GM12878 (cell line): ENCODE data around the gene MYO15A.

Experiments
- CREB1 ChIP-seq: IDR thresholded peaks from 2 replicates; pipeline ENCODE4 v1.6.1; 2012; ENCODE audit warnings: low read depth, mild to moderate bottlenecking, inconsistent platforms
- CREM ChIP-seq: IDR thresholded peaks from 2 replicates; pipeline ENCODE4 v1.6.1; 2014; ENCODE audit warnings: antibody characterized with exemption, low read depth
- EGR1 ChIP-seq, 2 experiments: IDR thresholded peaks; 1 replicate in 1 of 2; 2 replicates in 1 of 2; pipeline ENCODE4 v1.6.1; 2011 to 2012; ENCODE audit warnings: low read depth in 2 of 2, low read length in 2 of 2, borderline replicate concordance in 1 of 2, mild to moderate bottlenecking in 1 of 2, moderate library complexity in 1 of 2
- MXI1 ChIP-seq: fragments of 150-350 bp; IDR thresholded peaks from 2 replicates; pipeline ENCODE4 v1.6.1; 2011; ENCODE audit warnings: low read depth, mild to moderate bottlenecking, inconsistent platforms, low read length, improper control_type of control experiment
- MYC ChIP-seq: IDR thresholded peaks from 2 replicates; pipeline ENCODE4 v1.6.1; 2011; ENCODE audit warnings: mild to moderate bottlenecking, low read length, moderate library complexity, inconsistent platforms; ENCODE audit not compliant: insufficient read depth, insufficient replicate concordance, insufficient read length, severe bottlenecking
- TCF3 ChIP-seq: IDR thresholded peaks from 2 replicates; pipeline ENCODE4 v1.6.1; 2012; ENCODE audit warnings: low read depth, mild to moderate bottlenecking, low read length, borderline replicate concordance; ENCODE audit not compliant: insufficient read depth
- TF ChIP-seq, protein P1 (sequence below), 3 experiments: IDR thresholded peaks in 2 of 3; conservative IDR thresholded peaks in 1 of 3; 2 replicates each; pipeline ENCODE4 v1.5.1; 2011; ENCODE audit warnings: low read depth in 3 of 3, low read length in 3 of 3, mild to moderate bottlenecking in 3 of 3, control low read depth in 2 of 3, moderate library complexity in 2 of 3, inconsistent platforms in 1 of 3, mixed read lengths in 1 of 3; ENCODE audit not compliant: control insufficient read depth in 2 of 3, insufficient read depth in 1 of 3; ENCODE audit errors: extremely low read depth in 1 of 3

DNA sequence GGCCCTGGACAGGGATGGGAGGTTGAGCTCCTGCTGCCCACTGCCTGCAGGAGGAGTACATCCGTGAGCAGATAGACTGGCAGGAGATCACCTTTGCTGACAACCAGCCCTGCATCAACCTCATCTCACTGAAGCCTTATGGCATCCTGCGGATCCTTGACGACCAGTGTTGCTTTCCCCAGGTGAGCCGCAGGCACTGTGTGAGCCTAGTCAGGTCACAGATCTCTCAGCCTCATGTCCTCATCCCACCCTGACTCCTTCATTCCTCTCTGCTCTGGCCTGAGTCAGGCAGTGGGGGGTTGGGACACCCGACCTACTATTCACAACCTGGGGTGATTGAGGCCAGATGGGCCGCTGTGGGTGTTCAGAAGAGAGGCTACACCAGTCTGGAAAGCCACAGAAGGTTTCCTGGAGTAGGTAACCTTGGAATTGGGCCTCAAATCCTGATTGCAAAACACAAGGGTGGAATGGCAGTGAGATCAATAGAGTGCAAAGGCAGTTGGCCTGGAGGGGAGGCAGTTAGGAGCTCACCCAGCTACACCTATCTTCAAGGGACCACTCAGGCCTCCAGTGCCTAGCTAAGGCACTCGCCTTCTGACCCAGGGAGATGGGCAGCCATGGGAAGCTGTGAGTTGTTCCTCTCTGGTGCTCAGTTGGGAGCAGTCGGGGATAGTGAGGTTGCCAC, 29.7 kb downstream of the MYO15A start:
- TF ChIP-seq, protein P1, sequence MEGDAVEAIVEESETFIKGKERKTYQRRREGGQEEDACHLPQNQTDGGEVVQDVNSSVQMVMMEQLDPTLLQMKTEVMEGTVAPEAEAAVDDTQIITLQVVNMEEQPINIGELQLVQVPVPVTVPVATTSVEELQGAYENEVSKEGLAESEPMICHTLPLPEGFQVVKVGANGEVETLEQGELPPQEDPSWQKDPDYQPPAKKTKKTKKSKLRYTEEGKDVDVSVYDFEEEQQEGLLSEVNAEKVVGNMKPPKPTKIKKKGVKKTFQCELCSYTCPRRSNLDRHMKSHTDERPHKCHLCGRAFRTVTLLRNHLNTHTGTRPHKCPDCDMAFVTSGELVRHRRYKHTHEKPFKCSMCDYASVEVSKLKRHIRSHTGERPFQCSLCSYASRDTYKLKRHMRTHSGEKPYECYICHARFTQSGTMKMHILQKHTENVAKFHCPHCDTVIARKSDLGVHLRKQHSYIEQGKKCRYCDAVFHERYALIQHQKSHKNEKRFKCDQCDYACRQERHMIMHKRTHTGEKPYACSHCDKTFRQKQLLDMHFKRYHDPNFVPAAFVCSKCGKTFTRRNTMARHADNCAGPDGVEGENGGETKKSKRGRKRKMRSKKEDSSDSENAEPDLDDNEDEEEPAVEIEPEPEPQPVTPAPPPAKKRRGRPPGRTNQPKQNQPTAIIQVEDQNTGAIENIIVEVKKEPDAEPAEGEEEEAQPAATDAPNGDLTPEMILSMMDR (IDR thresholded peaks at IDR 0.05 in 2 of 3, conservative IDR thresholded peaks at IDR 0.05 in 1 of 3; ENCODE audit: control insufficient read depth in 2 of 3, extremely low read depth in 1 of 3, insufficient read depth in 1 of 3, low read depth in 3 of 3, low read length in 3 of 3) = no peak
- no peak for TF ChIP-seq MYC
- TF ChIP-seq MXI1 = no peak
- TF ChIP-seq CREB1 = no peak
- no peak for TF ChIP-seq TCF3
- TF ChIP-seq EGR1 (IDR thresholded peaks at IDR 0.05; ENCODE audit: borderline replicate concordance in 1 of 2, low read depth in 2 of 2, low read length in 2 of 2) = no peak
- no peak for TF ChIP-seq CREM
